Measurements from ENCODE around the gene TNPO1. TPM values are rescaled to one million over a fixed set of nuclear protein-coding genes. Genes with fewer than 3 reads are reported as not detected.
A peak's percentile ranks its signal among the peaks of the same experiment; 100 is the strongest.

The TNPO1 gene
- total and polyA plus RNA-seq, 2 donors (not counting 1 experiment from before 2014, with no cell fraction given), result 93.7 to 226 TPM

DNA sequence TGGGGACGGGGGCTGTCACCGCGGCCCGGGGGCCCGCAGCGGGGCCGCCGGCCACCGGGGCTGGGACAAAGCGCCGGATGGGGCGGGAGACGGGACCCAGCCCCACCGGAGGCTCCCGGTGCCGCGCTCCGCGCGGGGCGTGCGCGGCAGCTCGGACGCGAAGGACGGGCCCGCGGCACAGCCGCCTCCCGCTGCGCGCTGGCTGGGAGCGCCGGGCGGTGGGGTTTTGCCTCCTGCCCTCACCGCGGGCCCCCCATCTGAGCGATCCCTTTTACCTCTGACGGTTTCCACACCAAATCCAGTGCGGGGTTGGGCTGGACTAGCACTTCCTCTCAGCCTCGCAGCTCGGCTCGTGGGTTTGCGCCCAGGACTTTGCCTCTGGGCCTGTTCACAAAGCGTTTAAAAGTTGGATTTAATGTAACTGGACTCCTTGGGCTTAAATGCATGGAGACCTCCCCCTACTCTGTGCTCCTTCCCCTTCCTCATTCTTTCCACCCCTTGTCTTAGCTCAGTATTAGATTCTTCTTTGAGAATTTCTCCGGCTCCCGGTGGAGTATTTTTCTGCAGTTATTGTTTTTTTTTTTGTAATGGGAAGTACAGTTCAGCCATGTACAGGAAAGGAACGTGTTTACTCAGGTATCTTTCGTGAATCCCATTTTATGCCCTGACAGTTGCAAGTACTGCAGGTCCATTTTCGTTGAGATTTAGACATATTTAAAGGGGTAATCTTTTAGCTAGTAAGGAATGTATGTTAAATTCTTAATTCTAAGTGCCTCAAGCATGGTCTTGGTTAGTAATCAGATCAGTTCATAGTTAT, 140.1 kb downstream of the TNPO1 start:
- Histone ChIP-seq H4K20me1 (ENCODE audit: control insufficient read depth, extremely low read depth, insufficient read depth, low read length) (no peaks in the 10 kb centered on the region), H3K9ac (ENCODE audit: insufficient read depth, low read length) (peak overlapping the region; percentile 77), H3K36me3 (ENCODE audit: control insufficient read depth, insufficient read depth, low read length) (no peaks in the 10 kb centered on the region), H3K27me3 (ENCODE audit: control insufficient read depth, insufficient read depth, low read length) (no peaks in the 10 kb centered on the region), H2AFZ (ENCODE audit: low read length) (peak overlapping the region; percentile 72), H3K9me3 (ENCODE audit: control insufficient read depth, insufficient read depth, low read depth, low read length) (no peaks in the 10 kb centered on the region), H3K4me2 (ENCODE audit: extremely low read depth, insufficient read depth, low read length) (peak overlapping the region; percentile 84), H3K4me3 (replicated peaks in 1 of 4; ENCODE audit: control extremely low read depth in 1 of 4, insufficient read depth in 1 of 4, low read depth in 3 of 4, low read length in 4 of 4) (peak overlapping the region; percentile 67 to 78 (median 74)), H3K79me2 (ENCODE audit: control insufficient read depth, insufficient read depth, low read length) (peaks cover 39% of the 10 kb centered on the region), H3K4me1 (ENCODE audit: control insufficient read depth, extremely low read depth, insufficient read depth, low read length) (peaks cover 8% of the 10 kb centered on the region), H3K27ac (ENCODE audit: insufficient read depth, low read length) (peak overlapping the region; percentile 67)
- TF ChIP-seq EZH2 (IDR thresholded peaks at IDR 0.05; ENCODE audit: low read length, missing control alignments) (no peak), CTCF (conservative IDR thresholded peaks at IDR 0.05 in 1 of 2, IDR thresholded peaks at IDR 0.05 in 1 of 2; ENCODE audit: low read depth in 1 of 2, low read length in 2 of 2) (no peak)
- peak; percentile 61 to 73 for DNase-seq (ENCODE audit: low read depth in 2 of 2)

DNA sequence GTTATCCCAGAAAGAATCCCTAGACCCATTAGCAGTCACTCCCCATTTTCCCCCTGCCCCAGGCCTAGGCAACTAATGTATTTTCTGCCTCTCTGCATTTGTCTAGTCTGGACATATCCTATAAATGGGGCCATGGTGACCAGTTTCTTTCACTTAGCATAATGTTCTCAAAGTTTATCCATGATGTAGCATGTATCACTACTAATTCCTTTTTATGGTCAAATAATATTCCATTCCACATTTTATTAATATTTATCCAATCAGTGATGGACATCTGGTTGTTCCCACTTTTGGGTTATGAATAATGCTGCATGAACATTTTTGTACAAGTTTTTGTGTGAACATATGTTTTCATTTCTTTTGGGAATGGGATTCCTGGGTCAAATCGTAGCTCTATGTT, 140.9 kb downstream of the TNPO1 start:
- Histone ChIP-seq H3K9ac (ENCODE audit: insufficient read depth, low read length) (no peak overlapping the region), H3K27ac (ENCODE audit: insufficient read depth, low read length) (no peak overlapping the region), H2AFZ (ENCODE audit: low read length) (no peak overlapping the region), H3K79me2 (ENCODE audit: control insufficient read depth, insufficient read depth, low read length) (peaks cover 44% of the 10 kb centered on the region), H4K20me1 (ENCODE audit: control insufficient read depth, extremely low read depth, insufficient read depth, low read length) (no peaks in the 10 kb centered on the region), H3K4me1 (ENCODE audit: control insufficient read depth, extremely low read depth, insufficient read depth, low read length) (peaks cover 3% of the 10 kb centered on the region), H3K36me3 (ENCODE audit: control insufficient read depth, insufficient read depth, low read length) (no peaks in the 10 kb centered on the region), H3K4me3 (replicated peaks in 1 of 4; ENCODE audit: control extremely low read depth in 1 of 4, insufficient read depth in 1 of 4, low read depth in 3 of 4, low read length in 4 of 4) (peak overlapping the region; percentile 67 to 78 (median 74)), H3K27me3 (ENCODE audit: control insufficient read depth, insufficient read depth, low read length) (no peaks in the 10 kb centered on the region), H3K9me3 (ENCODE audit: control insufficient read depth, insufficient read depth, low read depth, low read length) (no peaks in the 10 kb centered on the region), H3K4me2 (ENCODE audit: extremely low read depth, insufficient read depth, low read length) (peak overlapping the region; percentile 84)
- TF ChIP-seq CTCF (conservative IDR thresholded peaks at IDR 0.05 in 1 of 2, IDR thresholded peaks at IDR 0.05 in 1 of 2; ENCODE audit: low read depth in 1 of 2, low read length in 2 of 2), result no peak
- no peak for TF ChIP-seq EZH2 (IDR thresholded peaks at IDR 0.05; ENCODE audit: low read length, missing control alignments)
- DNase-seq (ENCODE audit: low read depth in 2 of 2), result no peak

DNA sequence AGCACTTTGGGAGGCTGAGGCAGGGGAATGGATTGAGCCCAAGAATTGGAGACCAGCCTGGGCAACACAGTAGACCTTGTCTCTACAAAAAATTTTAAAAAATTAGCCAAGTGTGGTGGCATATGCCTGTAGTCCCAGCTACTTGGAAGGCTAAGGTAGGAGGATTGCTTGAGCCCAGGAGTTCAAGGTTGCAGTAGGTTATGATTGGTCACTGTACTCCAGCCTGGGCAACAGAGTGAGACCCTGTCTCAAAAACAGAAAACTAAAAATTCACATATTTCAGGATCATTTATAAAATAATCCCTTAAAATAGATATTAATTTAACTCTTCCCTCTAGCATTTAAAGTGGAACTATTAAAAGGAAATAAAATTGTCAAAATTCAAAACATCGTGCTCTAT, 142.8 kb downstream of the TNPO1 start:
- no peak for DNase-seq (ENCODE audit: low read depth in 2 of 2)
- no peaks in the 10 kb centered on the region for H3K9me3 ChIP-seq (ENCODE audit: control insufficient read depth, insufficient read depth, low read depth, low read length)
- H3K4me2 ChIP-seq (ENCODE audit: extremely low read depth, insufficient read depth, low read length), result no peak overlapping the region
- no peak overlapping the region for H3K9ac ChIP-seq (ENCODE audit: insufficient read depth, low read length)
- no peaks in the 10 kb centered on the region for H3K36me3 ChIP-seq (ENCODE audit: control insufficient read depth, insufficient read depth, low read length)
- H2AFZ ChIP-seq (ENCODE audit: low read length), result no peak overlapping the region
- H4K20me1 ChIP-seq (ENCODE audit: control insufficient read depth, extremely low read depth, insufficient read depth, low read length), result no peaks in the 10 kb centered on the region
- H3K27ac ChIP-seq (ENCODE audit: insufficient read depth, low read length), result no peak overlapping the region
- H3K4me3 ChIP-seq (replicated peaks in 1 of 4; ENCODE audit: control extremely low read depth in 1 of 4, insufficient read depth in 1 of 4, low read depth in 3 of 4, low read length in 4 of 4), result no peak overlapping the region
- peaks cover 53% of the 10 kb centered on the region for H3K79me2 ChIP-seq (ENCODE audit: control insufficient read depth, insufficient read depth, low read length)
- TF ChIP-seq CTCF (conservative IDR thresholded peaks at IDR 0.05 in 1 of 2, IDR thresholded peaks at IDR 0.05 in 1 of 2; ENCODE audit: low read depth in 1 of 2, low read length in 2 of 2) (no peak), EZH2 (IDR thresholded peaks at IDR 0.05; ENCODE audit: low read length, missing control alignments) (no peak)
- H3K4me1 ChIP-seq (ENCODE audit: control insufficient read depth, extremely low read depth, insufficient read depth, low read length), result peaks cover 2% of the 10 kb centered on the region
- H3K27me3 ChIP-seq (ENCODE audit: control insufficient read depth, insufficient read depth, low read length), result no peaks in the 10 kb centered on the region

Other genes starting within 250 kb of the TNPO1 start
- gene FCHO2, start 139.4 kb downstream of the TNPO1 start, total RNA-seq, result 19.2 and 19.5 TPM in 2 replicates
- gene FCHO2, start 139.4 kb downstream of the TNPO1 start, polyA plus RNA-seq, result 10.2 and 11.3 TPM in 2 replicates